ENCODE measurements around the gene FAM193B.

The FAM193B gene

GRCh38 chr5:177493795-177494345, 60.5 kb downstream of the FAM193B start:
- no peak for DNase-seq (ENCODE audit: low read depth)
- TF ChIP-seq, protein P1, sequence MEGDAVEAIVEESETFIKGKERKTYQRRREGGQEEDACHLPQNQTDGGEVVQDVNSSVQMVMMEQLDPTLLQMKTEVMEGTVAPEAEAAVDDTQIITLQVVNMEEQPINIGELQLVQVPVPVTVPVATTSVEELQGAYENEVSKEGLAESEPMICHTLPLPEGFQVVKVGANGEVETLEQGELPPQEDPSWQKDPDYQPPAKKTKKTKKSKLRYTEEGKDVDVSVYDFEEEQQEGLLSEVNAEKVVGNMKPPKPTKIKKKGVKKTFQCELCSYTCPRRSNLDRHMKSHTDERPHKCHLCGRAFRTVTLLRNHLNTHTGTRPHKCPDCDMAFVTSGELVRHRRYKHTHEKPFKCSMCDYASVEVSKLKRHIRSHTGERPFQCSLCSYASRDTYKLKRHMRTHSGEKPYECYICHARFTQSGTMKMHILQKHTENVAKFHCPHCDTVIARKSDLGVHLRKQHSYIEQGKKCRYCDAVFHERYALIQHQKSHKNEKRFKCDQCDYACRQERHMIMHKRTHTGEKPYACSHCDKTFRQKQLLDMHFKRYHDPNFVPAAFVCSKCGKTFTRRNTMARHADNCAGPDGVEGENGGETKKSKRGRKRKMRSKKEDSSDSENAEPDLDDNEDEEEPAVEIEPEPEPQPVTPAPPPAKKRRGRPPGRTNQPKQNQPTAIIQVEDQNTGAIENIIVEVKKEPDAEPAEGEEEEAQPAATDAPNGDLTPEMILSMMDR (conservative IDR thresholded peaks at IDR 0.05; ENCODE audit: control insufficient read depth, insufficient read depth, low read depth, low read length) = no peak
- peak overlapping the region; percentile 20 for H3K4me3 ChIP-seq (ENCODE audit: control insufficient read depth, low read depth, low read length)

DNA sequence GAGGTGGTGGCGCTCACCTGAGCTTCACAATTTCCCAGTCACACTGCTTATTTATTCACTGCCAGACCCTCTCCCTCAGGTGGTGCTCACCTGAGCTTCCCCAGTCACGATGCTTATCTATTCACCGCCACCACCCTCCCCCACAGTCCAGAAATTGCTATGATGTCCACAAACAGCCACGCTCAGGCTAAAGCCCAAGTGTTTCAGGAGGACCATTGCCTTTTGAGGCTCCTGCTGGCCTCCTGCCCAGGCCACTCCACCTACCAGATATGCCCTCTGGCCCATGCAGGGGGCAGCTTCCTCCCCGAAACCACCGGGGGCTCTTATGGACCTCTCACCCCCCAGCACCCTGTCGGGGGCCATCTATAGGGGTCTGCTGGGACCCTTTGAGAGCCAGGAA, 61.5 kb downstream of the FAM193B start:
- DNase-seq (ENCODE audit: low read depth) = no peak
- TF ChIP-seq, protein P1 (conservative IDR thresholded peaks at IDR 0.05; ENCODE audit: control insufficient read depth, insufficient read depth, low read depth, low read length) = no peak
- H3K4me3 ChIP-seq (ENCODE audit: control insufficient read depth, low read depth, low read length) = no peak overlapping the region

DNA sequence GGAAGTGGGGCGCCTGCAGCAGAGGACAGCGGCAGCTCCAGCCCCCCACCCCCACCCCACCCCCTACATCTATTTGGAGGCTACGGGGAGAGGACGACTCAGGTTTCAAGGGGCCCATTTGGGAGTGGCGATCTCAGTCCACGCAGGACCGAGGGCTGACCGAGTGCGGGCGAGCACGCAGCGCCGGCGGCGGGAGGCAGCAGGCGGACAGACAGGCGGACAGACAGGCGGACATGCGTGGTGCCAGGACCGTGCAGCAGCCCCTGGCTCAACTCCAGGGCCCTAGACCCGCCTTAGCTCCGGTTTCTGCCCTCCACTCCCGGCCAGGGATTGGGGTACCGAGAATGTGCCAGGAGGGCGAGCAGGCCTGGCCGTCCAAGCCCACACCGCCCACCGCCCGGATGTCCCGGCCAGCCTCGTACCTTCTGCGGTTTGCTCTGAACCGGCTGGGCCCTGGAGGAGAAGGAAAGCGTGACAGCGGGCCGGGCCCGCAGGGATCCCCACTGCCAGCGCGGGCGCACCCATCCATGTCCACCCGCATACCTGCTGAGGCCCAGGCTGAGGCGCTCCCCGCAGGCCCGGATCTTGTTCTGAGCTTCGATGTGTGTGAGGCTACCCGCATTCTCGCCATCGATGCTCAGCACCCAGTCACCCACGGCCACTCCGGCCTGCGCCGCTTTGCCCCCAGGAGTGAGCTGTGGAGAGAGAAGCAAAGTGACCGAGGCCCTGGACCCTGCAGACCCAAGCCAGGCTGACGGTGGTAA, 62.2 kb downstream of the FAM193B start:
- TF ChIP-seq, protein P1 (conservative IDR thresholded peaks at IDR 0.05; ENCODE audit: control insufficient read depth, insufficient read depth, low read depth, low read length) = no peak
- no peak for DNase-seq (ENCODE audit: low read depth)
- H3K4me3 ChIP-seq (ENCODE audit: control insufficient read depth, low read depth, low read length) = no peak overlapping the region

- TF ChIP-seq, protein P1 (conservative IDR thresholded peaks at IDR 0.05; ENCODE audit: control insufficient read depth, insufficient read depth, low read depth, low read length) = peak; percentile 31
- DNase-seq (ENCODE audit: low read depth) = peak; percentile 37
- no peak overlapping the region for H3K4me3 ChIP-seq (ENCODE audit: control insufficient read depth, low read depth, low read length)
These were observed 62.9 kb downstream of the FAM193B start for GRCh38 chr5:177491429-177491945.

DNA sequence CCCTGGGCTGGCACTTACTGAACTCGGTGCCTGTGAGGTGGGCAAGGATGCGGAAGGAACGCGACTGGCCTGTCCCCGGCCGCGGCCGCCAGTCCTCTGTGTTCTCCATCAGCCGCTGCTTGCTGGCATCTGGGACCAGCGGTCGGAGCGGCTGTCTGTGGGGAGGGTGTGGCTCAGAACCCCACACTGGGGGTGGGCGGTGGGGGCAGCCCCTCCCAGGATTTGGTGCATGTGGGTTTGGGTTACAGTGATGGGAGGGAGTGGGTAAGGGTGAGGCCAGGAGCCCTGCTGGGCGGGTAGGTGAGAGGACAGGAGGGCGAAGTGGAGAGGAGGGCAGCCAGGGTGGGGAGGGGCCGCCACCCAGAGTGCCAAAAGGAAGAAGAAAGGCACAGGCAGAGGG, 63.4 kb downstream of the FAM193B start:
- TF ChIP-seq, protein P1 (conservative IDR thresholded peaks at IDR 0.05; ENCODE audit: control insufficient read depth, insufficient read depth, low read depth, low read length) = no peak
- no peak for DNase-seq (ENCODE audit: low read depth)
- H3K4me3 ChIP-seq (ENCODE audit: control insufficient read depth, low read depth, low read length) = no peak overlapping the region

DNA sequence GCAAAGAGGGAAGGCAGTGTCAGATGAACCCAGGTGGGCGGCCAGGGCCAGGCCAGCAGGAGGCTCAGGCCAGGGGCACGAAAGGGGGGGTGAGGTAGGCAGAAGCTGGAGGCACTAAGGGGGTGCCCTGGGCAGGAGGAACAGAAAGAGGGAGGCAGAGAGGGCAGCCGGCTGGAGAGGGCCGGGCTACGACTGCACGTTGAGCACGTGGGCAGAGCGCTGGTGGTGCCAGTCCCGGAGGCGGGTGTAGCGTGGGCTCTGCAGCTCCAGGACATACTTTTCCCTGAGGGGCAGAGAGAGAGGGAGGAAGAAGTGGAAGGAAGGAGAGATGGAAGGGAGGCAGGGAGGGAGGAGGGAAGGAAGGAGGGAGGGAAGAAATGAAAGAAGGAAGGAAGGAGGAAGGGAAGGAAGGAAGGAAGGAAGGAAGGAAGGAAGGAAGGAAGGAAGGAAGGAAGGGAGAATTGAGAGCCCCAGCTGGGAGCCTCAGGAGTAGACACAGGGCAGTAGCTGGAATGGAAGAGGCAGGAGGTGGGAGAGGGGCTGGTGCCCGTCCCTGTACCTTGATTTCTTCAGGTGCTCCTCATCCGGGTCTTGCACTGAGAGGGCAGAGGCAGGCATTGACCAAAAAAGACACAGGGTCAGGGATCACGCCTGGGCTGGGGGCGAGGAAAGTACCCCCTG, 63.9 kb downstream of the FAM193B start:
- TF ChIP-seq, protein P1 (conservative IDR thresholded peaks at IDR 0.05; ENCODE audit: control insufficient read depth, insufficient read depth, low read depth, low read length) = no peak
- no peak overlapping the region for H3K4me3 ChIP-seq (ENCODE audit: control insufficient read depth, low read depth, low read length)
- no peak for DNase-seq (ENCODE audit: low read depth)

Measured in fibroblast of mammary gland (primary cell).